Neural cell (in vitro differentiated cells): ENCODE results near the gene GRIK3. TPM values are rescaled to one million over a fixed set of nuclear protein-coding genes. Genes with fewer than 3 reads are reported as not detected.

Experiments
- H2AFZ ChIP-seq: fragments of 200-600, 300-800 bp; sonication (generic), shearing (Covaris generic); 2 replicates; pipeline ENCODE4 v1.6.0; 2014; ENCODE audit warnings: low read depth, mild to moderate bottlenecking, antibody characterized with exemption, low read length, moderate library complexity
- H3F3A ChIP-seq: fragments of 200-600 bp; shearing (Covaris generic); 2 replicates; pipeline ENCODE4 v1.6.1; 2016; ENCODE audit warnings: mild to moderate bottlenecking, moderate library complexity, mixed read lengths, antibody characterized with exemption, low read length; ENCODE audit not compliant: insufficient read depth, poor library complexity, severe bottlenecking
- H3K27ac ChIP-seq: fragments of 200-600, 300-800 bp; sonication (generic), shearing (Covaris generic); 2 replicates; pipeline ENCODE4 v1.5.1; 2014; ENCODE audit warnings: mild to moderate bottlenecking, low read length, moderate library complexity
- H3K27me3 ChIP-seq: fragments of 300-800, 200-600 bp; sonication (generic), shearing (Covaris generic); 2 replicates; pipeline ENCODE4 v1.6.0; 2014; ENCODE audit warnings: mild to moderate bottlenecking, low read depth, low read length, moderate library complexity; ENCODE audit not compliant: insufficient read depth
- H3K36me3 ChIP-seq: fragments of 300-800, 200-600 bp; sonication (generic), shearing (Covaris generic); 2 replicates; pipeline ENCODE4 v1.5.1; 2014; ENCODE audit warnings: mild to moderate bottlenecking, antibody characterized with exemption, low read length, moderate library complexity; ENCODE audit not compliant: insufficient read depth
- H3K4me2 ChIP-seq: fragments of 300-800, 200-600 bp; sonication (generic), shearing (Covaris generic); 2 replicates; pipeline ENCODE4 v1.6.0; 2014; ENCODE audit warnings: mild to moderate bottlenecking, low read length
- H3K4me3 ChIP-seq: fragments of 300-800, 200-600 bp; sonication (generic), shearing (Covaris generic); 2 replicates; pipeline ENCODE4 v1.5.1; 2014; ENCODE audit warnings: mild to moderate bottlenecking, low read length, moderate library complexity
- H3K79me2 ChIP-seq: fragments of 200-600 bp; shearing (Covaris generic); replicated peaks from 2 replicates; pipeline ENCODE4 v1.6.0; 2014; ENCODE audit warnings: mild to moderate bottlenecking, low read length, moderate library complexity; ENCODE audit not compliant: insufficient read depth
- H3K9ac ChIP-seq: fragments of 300-800, 200-600 bp; sonication (generic), shearing (Covaris generic); 2 replicates; pipeline ENCODE4 v1.6.1; 2016; ENCODE audit warnings: mild to moderate bottlenecking, low read length, mixed read lengths
- H3K9me2 ChIP-seq: fragments of 200-600 bp; shearing (Covaris generic); 2 replicates; pipeline ENCODE4 v1.6.1; 2016; ENCODE audit warnings: mild to moderate bottlenecking, low read length, mixed read lengths; ENCODE audit not compliant: insufficient read depth
- H3K9me3 ChIP-seq: fragments of 200-600, 300-800 bp; sonication (generic), shearing (Covaris generic); 2 replicates; pipeline ENCODE4 v1.6.1; 2016; ENCODE audit warnings: mild to moderate bottlenecking, mixed run types, low read length, moderate library complexity, mixed read lengths
- H4K20me1 ChIP-seq: fragments of 200-600 bp; shearing (Covaris generic); 2 replicates; pipeline ENCODE4 v1.6.1; 2016; ENCODE audit warnings: mild to moderate bottlenecking, mixed run types; ENCODE audit not compliant: insufficient read depth
- CTCF ChIP-seq: fragments of 450-650 bp; IDR thresholded peaks from 2 replicates; pipeline ENCODE4 v1.5.1; 2014; ENCODE audit warnings: antibody characterized with exemption, mild to moderate bottlenecking, moderate library complexity; ENCODE audit not compliant: poor library complexity, severe bottlenecking
- EP300 ChIP-seq: fragments of 450-650 bp; conservative IDR thresholded peaks from 2 replicates; pipeline ENCODE4 v1.6.1; 2014; ENCODE audit warnings: antibody characterized with exemption, mild to moderate bottlenecking, moderate library complexity; ENCODE audit not compliant: poor library complexity, severe bottlenecking
- EZH2 ChIP-seq: fragments of 200-600, 300-800 bp; shearing (Covaris generic), sonication (generic); IDR thresholded peaks from 2 replicates; pipeline ENCODE4 v1.6.1; 2014; ENCODE audit warnings: antibody characterized with exemption, low read length, borderline replicate concordance, mild to moderate bottlenecking; ENCODE audit not compliant: insufficient read depth, poor library complexity, severe bottlenecking
- MXI1 ChIP-seq: fragments of 450-650 bp; conservative IDR thresholded peaks from 2 replicates; pipeline ENCODE4 v1.6.1; 2014; ENCODE audit warnings: antibody characterized with exemption, mild to moderate bottlenecking; ENCODE audit not compliant: poor library complexity, severe bottlenecking
- POLR2AphosphoS5 ChIP-seq: IDR thresholded peaks from 2 replicates; pipeline ENCODE4 v1.6.1; 2012
- RAD21 ChIP-seq: fragments of 450-650 bp; conservative IDR thresholded peaks from 2 replicates; pipeline ENCODE4 v1.6.1; 2014; ENCODE audit warnings: antibody characterized with exemption, mild to moderate bottlenecking, moderate library complexity
- REST ChIP-seq: IDR thresholded peaks from 2 replicates; pipeline ENCODE4 v1.6.1; 2012; ENCODE audit warnings: borderline replicate concordance
- SMC3 ChIP-seq: fragments of 450-650 bp; conservative IDR thresholded peaks from 2 replicates; pipeline ENCODE4 v1.6.1; 2014; ENCODE audit warnings: antibody characterized with exemption, mild to moderate bottlenecking, moderate library complexity; ENCODE audit not compliant: poor library complexity
- TAF1 ChIP-seq: IDR thresholded peaks from 2 replicates; pipeline ENCODE4 v1.6.1; 2012; ENCODE audit warnings: low read depth
- polyA plus RNA-seq: library from polyadenylated mRNA; depleted of rRNA; stranded (reverse); fragments of >200 nt; gene quantifications from 2 replicates; pipeline ENCODE4 v1.2.3, GENCODE V29; 2014

Gene GRIK3
- polyA plus RNA-seq, 1 donor from 2014 or later: 5.0 TPM

- H3K79me2 ChIP-seq: no peaks in the 10 kb centered on the region
- H3K27ac ChIP-seq: no peak overlapping the region
- H3K4me2 ChIP-seq: no peak overlapping the region
- no peaks in the 10 kb centered on the region for H3K36me3 ChIP-seq
- no peaks in the 10 kb centered on the region for H3K9me3 ChIP-seq
- no peaks in the 10 kb centered on the region for H3K27me3 ChIP-seq
- no peak overlapping the region for H3K9ac ChIP-seq
- H3K4me3 ChIP-seq: no peak overlapping the region
- no peaks in the 10 kb centered on the region for H3F3A ChIP-seq
- H4K20me1 ChIP-seq: no peaks in the 10 kb centered on the region
- H3K9me2 ChIP-seq: no peaks in the 10 kb centered on the region
- TF ChIP-seq REST: no peak
- no peak for TF ChIP-seq EP300
- TF ChIP-seq POLR2AphosphoS5: no peak
- TF ChIP-seq EZH2: no peak
- TF ChIP-seq TAF1: no peak
- TF ChIP-seq MXI1: no peak
- TF ChIP-seq SMC3: no peak
- TF ChIP-seq RAD21: no peak
- no peak for TF ChIP-seq CTCF
- H2AFZ ChIP-seq: no peak overlapping the region
Measured at GRCh38 chr1:37006132-37006868, 28.0 kb downstream of the GRIK3 start.

GRCh38 chr1:37002898-37003297, 31.4 kb downstream of the GRIK3 start:
- Histone ChIP-seq H3K27ac (no peak overlapping the region), H3K36me3 (no peaks in the 10 kb centered on the region), H3K27me3 (no peaks in the 10 kb centered on the region), H3K79me2 (no peaks in the 10 kb centered on the region), H3K9me3 (no peaks in the 10 kb centered on the region), H3K9me2 (no peaks in the 10 kb centered on the region), H3K9ac (no peak overlapping the region), H2AFZ (no peak overlapping the region), H3K4me3 (no peak overlapping the region), H4K20me1 (no peaks in the 10 kb centered on the region), H3F3A (no peaks in the 10 kb centered on the region), H3K4me2 (no peak overlapping the region)
- TF ChIP-seq RAD21 (no peak), CTCF (no peak), REST (no peak), MXI1 (no peak), EZH2 (no peak), SMC3 (no peak), TAF1 (no peak), EP300 (no peak), POLR2AphosphoS5 (no peak)
